ELR (cell line): ENCODE measurements around the gene RBM18.

Source experiments
- DNase-seq: peaks from one replicate; pipeline ENCODE4 v3.0.0-alpha.2; 2015; ENCODE audit warnings: low read depth

Gene RBM18

DNA sequence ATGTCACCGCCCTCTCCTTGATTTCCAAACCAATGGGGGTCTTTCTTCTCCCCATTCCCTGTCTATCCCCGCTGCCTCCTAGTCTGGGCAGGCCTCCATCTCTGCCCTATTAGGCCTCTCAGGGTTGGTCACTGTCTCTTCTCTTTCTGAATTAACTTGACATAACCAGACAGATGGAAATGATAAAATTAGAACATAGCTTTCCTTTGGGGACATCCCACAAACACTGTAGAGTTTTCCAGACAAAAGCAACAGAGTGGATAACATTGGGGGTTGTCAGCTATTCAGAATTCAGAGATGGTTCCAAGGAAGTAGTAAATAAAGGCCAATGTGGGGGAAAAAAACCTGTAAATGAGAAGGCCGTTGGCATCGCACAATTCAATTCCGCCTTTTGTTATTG is 60.6 kb downstream of the RBM18 start:
- no peak for DNase-seq

DNA sequence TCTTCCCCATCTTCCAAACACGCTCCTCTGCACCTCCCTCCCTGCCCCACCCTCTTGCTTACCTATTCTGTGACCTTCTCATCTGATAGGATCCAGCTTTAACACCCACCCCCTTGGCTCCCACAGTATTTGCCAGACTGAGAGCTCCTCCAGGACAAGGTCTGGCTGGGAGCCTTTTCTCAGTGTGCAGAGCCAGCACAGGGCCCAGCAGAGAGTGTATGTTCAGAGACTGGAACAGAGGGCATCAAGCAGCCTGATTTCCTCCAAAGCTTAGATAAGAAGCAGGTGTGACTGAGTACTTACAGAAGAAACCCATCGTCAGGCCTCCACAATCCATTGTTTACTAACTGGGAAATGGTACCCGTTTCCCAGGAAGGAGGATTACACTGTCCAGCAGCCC is 62.5 kb downstream of the RBM18 start:
- no peak for DNase-seq

DNA sequence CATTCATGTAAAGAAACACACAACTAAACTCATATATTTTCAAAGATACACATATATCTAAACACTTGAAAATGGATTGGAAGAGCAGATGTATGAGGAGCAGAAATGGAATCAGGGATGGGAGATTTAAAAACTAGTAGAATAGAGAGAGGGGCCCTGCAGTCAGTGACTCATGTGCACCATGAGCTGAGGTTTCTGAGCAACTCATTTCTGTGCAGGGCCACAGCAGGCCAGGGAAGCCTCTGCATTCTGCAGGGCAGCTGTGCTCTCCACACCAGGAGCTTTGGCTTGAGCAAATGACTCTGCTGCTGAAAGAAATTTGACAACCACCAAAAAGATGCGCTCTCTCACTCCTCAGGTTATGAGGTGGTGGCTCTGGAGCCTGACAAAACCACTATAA is 63.0 kb downstream of the RBM18 start:
- peak; percentile 53 for DNase-seq

- DNase-seq = peak; percentile 71
Observed at GRCh38 chr9:122200960-122201595, 63.6 kb downstream of the RBM18 start.

GRCh38 chr9:122197882-122198281 is 66.8 kb downstream of the RBM18 start:
- no peak for DNase-seq

DNA sequence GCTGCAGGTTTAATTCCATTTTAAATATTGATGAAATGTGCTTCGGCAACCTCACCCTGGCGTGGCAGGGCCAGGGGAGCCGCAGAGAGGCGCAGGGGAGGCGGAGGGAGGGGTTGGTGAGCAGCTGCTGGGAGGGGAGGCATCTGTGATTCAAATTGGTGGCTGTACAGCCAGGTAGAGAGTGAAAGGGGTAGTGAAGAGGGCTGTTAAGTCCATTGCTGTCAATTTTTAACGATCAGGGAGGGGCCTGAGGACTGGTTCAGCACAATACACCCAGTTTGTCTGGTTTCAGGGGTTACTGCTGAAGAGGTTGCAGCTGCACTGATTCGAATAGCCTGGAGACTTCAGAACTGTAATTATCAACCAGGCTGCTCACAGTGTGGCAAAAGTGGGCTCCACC is 67.2 kb downstream of the RBM18 start:
- no peak for DNase-seq

DNA sequence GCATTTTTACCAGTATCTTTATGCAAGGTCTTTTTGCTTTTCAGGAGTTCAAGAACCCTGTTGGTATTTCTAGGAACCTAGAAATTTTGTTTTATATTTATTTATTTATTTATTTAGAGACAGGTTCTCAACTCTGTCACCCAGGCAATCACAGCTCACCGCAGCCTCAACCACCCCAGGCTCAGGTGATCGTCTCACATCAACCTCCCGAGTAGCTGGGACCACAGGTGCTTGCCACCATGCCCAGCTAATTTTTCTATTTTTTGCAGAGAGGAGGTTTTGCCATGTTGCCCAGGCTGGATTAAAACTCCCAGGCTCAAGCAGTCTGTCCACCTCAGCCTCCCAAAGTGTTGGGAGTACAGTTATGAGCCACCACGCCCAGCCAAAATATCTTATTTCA is 68.8 kb downstream of the RBM18 start:
- DNase-seq = no peak

- no peak for DNase-seq
Observed at GRCh38 chr9:122193651-122194050, 71.0 kb downstream of the RBM18 start.

DNA sequence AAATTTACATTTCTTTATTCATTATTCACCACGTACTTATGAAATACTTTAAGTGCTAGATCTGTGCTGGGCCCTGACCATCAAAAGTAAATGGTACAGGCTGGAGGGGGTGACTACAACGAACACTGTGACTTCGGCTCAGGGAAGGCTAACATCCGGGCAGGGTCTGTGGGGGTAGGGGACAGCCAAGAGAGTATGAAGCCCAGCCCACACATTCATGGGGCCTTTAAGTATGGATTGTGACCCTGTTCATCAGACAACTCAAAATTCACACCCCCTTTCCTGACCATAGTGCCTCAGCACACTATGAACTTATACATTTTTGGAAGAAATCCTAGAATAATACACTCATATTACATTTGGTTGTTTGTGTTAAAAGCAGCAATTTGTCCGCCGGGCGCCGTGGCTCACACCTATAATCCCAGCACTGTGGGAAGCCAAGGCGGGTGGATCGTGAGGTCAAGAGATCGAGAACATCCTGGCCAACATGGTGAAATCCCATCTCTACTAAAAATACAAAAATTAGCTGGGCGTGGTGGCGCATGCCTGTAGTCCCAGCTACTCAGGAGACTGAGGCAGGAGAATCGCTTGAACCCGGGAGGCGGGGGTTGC is 71.6 kb downstream of the RBM18 start:
- DNase-seq = no peak

- no peak for DNase-seq
Observed at GRCh38 chr9:122192261-122192875, 72.3 kb downstream of the RBM18 start.

- no peak for DNase-seq
Observed at GRCh38 chr9:122191584-122191983, 73.1 kb downstream of the RBM18 start.

- peak; percentile 85 for DNase-seq
Observed at GRCh38 chr9:122190597-122191381, 73.9 kb downstream of the RBM18 start.

DNA sequence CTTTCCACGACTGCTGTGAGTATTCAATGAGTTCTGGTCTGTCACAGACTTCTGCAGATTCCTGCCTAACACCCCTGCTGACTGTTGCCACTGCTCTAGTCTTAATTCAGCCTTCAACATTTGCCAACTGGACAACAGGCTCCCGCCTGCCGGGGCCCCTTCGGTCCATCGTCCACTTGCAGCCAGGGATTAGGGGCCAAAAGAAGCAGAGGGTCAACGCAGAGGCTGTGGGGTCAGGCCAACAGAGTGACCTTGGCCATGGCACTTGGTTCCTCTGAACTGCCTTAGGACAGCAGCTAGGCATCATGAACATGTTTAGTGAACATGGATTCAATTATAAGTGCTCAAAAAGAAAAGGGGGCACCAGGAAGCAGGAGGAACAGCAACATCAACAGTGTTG is 76.3 kb downstream of the RBM18 start:
- no peak for DNase-seq
